ENCODE measurements around the gene SBF2.

DNA sequence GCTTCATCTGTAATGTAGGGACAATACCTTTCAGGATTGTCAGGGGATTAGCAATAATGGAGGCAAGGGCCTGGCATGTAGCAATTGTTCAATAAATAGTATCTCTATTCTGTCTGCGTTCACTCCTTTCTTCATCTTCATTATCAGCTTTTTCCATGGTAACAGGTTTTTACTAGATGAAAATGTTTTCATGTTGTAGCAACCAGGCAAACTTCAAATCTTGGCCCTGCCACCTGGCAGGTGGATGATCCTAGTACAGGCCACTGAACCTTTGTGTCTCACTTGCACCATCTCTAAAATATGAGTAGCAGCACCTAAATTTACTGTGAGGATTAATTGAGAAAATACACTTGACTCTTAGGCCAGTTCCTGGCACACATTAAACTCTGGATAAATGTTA, 546.8 kb downstream of the SBF2 start:
- TF ChIP-seq CTCF (conservative IDR thresholded peaks at IDR 0.05; ENCODE audit: low read depth, low read length): no peak
- TF ChIP-seq EZH2 (IDR thresholded peaks at IDR 0.05; ENCODE audit: low read length, unreplicated experiment): no peak
- no peak for TF ChIP-seq EZH2phosphoT487 (IDR thresholded peaks at IDR 0.05; ENCODE audit: borderline replicate concordance, low read length)
